Fibroblast of mammary gland (primary cell): ENCODE measurements around the gene PTK6.
"Not testable (repeated sequence)": the region's sequence is repeated elsewhere in the genome, so short reads cannot be mapped to it uniquely, and the experiment has no call there.

ENCODE experiments used
- DNase-seq: peaks from one replicate; pipeline ENCODE4 v3.0.0-alpha.2; 2010; ENCODE audit warnings: low read depth
- H3K4me3 ChIP-seq: 2 replicates; pipeline ENCODE4 v1.5.1; 2011; ENCODE audit warnings: low read depth, mild to moderate bottlenecking, low read length, moderate library complexity; ENCODE audit not compliant: control insufficient read depth
- CTCF ChIP-seq: conservative IDR thresholded peaks from 2 replicates; pipeline ENCODE4 v1.5.1; 2011; ENCODE audit warnings: low read depth, low read length, inconsistent platforms; ENCODE audit not compliant: control insufficient read depth, insufficient read depth

Gene PTK6

DNA sequence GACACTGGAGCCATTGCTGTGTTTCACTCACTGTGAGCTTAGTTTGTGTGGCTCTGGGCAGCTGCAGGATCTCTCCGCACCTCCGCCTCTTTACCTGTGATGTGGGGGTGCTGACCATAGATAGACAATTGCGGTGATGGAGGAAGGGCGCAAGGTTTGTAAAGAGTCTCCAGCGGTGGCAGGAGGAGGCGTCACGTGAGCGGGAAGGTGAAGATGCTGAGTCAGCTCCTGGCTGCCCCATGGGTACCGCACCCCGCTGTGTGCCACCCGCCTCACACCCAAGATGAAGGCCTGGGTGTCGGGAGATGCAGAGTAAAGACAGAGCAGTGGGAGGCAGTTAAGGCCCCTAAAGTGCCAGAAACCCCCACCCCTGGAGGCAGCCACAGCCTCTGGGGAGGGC, 55.7 kb downstream of the PTK6 start:
- TF ChIP-seq CTCF = no peak
- DNase-seq = no peak
- no peak overlapping the region for H3K4me3 ChIP-seq

DNA sequence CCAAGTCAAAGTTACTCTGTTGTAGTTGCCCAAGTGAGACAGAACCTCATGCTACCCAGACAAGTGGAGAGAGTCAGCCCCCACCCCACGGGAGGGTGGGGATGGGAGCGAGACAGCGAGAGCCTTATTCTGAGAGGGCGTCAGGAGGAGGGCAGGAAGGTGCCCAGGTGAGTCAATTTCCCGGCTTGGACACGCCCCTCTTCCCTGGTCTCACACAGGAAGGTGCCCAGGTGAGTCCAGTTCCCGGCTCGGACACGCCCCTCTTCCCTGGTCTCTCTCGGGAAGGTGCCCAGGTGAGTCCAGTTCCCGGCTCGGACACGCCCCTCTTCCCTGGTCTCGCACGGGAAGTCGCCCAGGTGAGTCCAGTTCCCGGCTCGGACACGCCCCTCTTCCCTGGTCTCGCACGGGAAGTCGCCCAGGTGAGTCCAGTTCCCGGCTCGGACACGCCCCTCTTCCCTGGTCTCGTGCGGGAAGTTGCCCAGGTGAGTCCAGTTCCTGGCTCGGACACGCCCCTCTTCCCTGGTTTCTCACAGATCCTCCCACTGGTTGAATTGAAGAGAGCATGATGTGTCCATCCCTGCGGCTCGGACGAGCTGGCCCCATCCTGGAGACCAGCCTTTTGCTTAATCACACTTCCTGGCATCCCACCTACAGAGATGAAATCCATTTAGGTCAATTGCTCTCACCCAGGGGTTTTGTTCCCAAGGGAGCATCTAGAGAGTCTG, 57.3 kb downstream of the PTK6 start:
- not testable (repeated sequence) for DNase-seq

GRCh38 chr20:63478346-63479302, 58.6 kb downstream of the PTK6 start:
- no peak for TF ChIP-seq CTCF
- DNase-seq = no peak
- no peak overlapping the region for H3K4me3 ChIP-seq

More for the DNA sequence above, 57.3 kb downstream of the PTK6 start:
- not testable (repeated sequence) for H3K4me3 ChIP-seq
